ENCODE results near the gene ROBO1. TPM values are rescaled to one million over a fixed set of nuclear protein-coding genes. Genes with fewer than 3 reads are reported as not detected.

The ROBO1 gene
- polyA plus RNA-seq, 1 donor (not counting 4 experiments of a cell fraction or from before 2014, with no cell fraction given) = 27.1 TPM

- Histone ChIP-seq H3K4me1 (ENCODE audit: control insufficient read depth, extremely low read depth, insufficient read depth, low read length) (no peaks in the 10 kb centered on the region), H3K4me3 (ENCODE audit: control insufficient read depth in 2 of 3, extremely low read depth in 1 of 3, insufficient read depth in 2 of 3, low read depth in 1 of 3, low read length in 3 of 3) (no peak overlapping the region), H3K79me2 (ENCODE audit: control insufficient read depth, insufficient read depth, low read length) (no peaks in the 10 kb centered on the region), H4K20me1 (ENCODE audit: control insufficient read depth, extremely low read depth, insufficient read depth, low read length) (no peaks in the 10 kb centered on the region), H3K36me3 (ENCODE audit: control insufficient read depth in 2 of 2, extremely low read depth in 1 of 2, insufficient read depth in 2 of 2, low read length in 2 of 2) (no peaks in the 10 kb centered on the region), H3K27me3 (ENCODE audit: control insufficient read depth, extremely low read depth, insufficient read depth, low read length) (no peaks in the 10 kb centered on the region), H3K9ac (ENCODE audit: control insufficient read depth, extremely low read depth, insufficient read depth, low read length) (no peak overlapping the region), H3K4me2 (ENCODE audit: control insufficient read depth, extremely low read depth, insufficient read depth, low read depth, low read length) (no peak overlapping the region), H3K9me1 (ENCODE audit: control insufficient read depth, extremely low read depth, insufficient read depth, low read length) (no peaks in the 10 kb centered on the region), H2AFZ (ENCODE audit: control insufficient read depth, low read length) (no peak overlapping the region), H3K27ac (ENCODE audit: control insufficient read depth, insufficient read depth, low read length) (no peak overlapping the region), H3K9me3 (ENCODE audit: control insufficient read depth, low read depth, low read length) (no peaks in the 10 kb centered on the region)
- TF ChIP-seq EZH2 (IDR thresholded peaks at IDR 0.05; ENCODE audit: low read length) (no peak), CTCF (optimal IDR thresholded peaks at IDR 0.05 in 1 of 3, IDR thresholded peaks at IDR 0.05 in 1 of 3, conservative IDR thresholded peaks at IDR 0.05 in 1 of 3; ENCODE audit: extremely low read depth in 1 of 3, insufficient read depth in 2 of 3, low read length in 3 of 3) (no peak)
- DNase-seq (ENCODE audit: low read depth, low spot score) = no peak
- dilution Hi-C loops (cut with MboI; ENCODE audit: extremely low pct_ligation_motif_present, low sequenced_read_pairs) = no loop called here
- FAIRE-seq = no peak
These were observed 198.9 kb downstream of the ROBO1 start for GRCh38 chr3:79568938-79569337.

GRCh38 chr3:79564192-79564591, 203.6 kb downstream of the ROBO1 start:
- no peak overlapping the region for H3K27ac ChIP-seq (ENCODE audit: control insufficient read depth, insufficient read depth, low read length)
- H3K27me3 ChIP-seq (ENCODE audit: control insufficient read depth, extremely low read depth, insufficient read depth, low read length) = no peaks in the 10 kb centered on the region
- DNase-seq (ENCODE audit: low read depth, low spot score) = no peak
- H3K79me2 ChIP-seq (ENCODE audit: control insufficient read depth, insufficient read depth, low read length) = no peaks in the 10 kb centered on the region
- no peak overlapping the region for H3K4me2 ChIP-seq (ENCODE audit: control insufficient read depth, extremely low read depth, insufficient read depth, low read depth, low read length)
- no peaks in the 10 kb centered on the region for H4K20me1 ChIP-seq (ENCODE audit: control insufficient read depth, extremely low read depth, insufficient read depth, low read length)
- H3K4me3 ChIP-seq (ENCODE audit: control insufficient read depth in 2 of 3, extremely low read depth in 1 of 3, insufficient read depth in 2 of 3, low read depth in 1 of 3, low read length in 3 of 3) = no peak overlapping the region
- H3K36me3 ChIP-seq (ENCODE audit: control insufficient read depth in 2 of 2, extremely low read depth in 1 of 2, insufficient read depth in 2 of 2, low read length in 2 of 2) = no peaks in the 10 kb centered on the region
- H3K9ac ChIP-seq (ENCODE audit: control insufficient read depth, extremely low read depth, insufficient read depth, low read length) = no peak overlapping the region
- H3K4me1 ChIP-seq (ENCODE audit: control insufficient read depth, extremely low read depth, insufficient read depth, low read length) = no peaks in the 10 kb centered on the region
- H3K9me3 ChIP-seq (ENCODE audit: control insufficient read depth, low read depth, low read length) = no peaks in the 10 kb centered on the region
- FAIRE-seq = no peak
- TF ChIP-seq EZH2 (IDR thresholded peaks at IDR 0.05; ENCODE audit: low read length) (no peak), CTCF (optimal IDR thresholded peaks at IDR 0.05 in 1 of 3, IDR thresholded peaks at IDR 0.05 in 1 of 3, conservative IDR thresholded peaks at IDR 0.05 in 1 of 3; ENCODE audit: extremely low read depth in 1 of 3, insufficient read depth in 2 of 3, low read length in 3 of 3) (no peak)
- H3K9me1 ChIP-seq (ENCODE audit: control insufficient read depth, extremely low read depth, insufficient read depth, low read length) = no peaks in the 10 kb centered on the region
- dilution Hi-C loops (cut with MboI; ENCODE audit: extremely low pct_ligation_motif_present, low sequenced_read_pairs) = no loop called here
- H2AFZ ChIP-seq (ENCODE audit: control insufficient read depth, low read length) = no peak overlapping the region
